ENCODE data around the gene PTPRG. TPM values are rescaled to one million over a fixed set of nuclear protein-coding genes. Genes with fewer than 3 reads are reported as not detected.

Gene PTPRG
- total RNA-seq, 1 experiment from 2014 or later: 11.7 TPM

DNA sequence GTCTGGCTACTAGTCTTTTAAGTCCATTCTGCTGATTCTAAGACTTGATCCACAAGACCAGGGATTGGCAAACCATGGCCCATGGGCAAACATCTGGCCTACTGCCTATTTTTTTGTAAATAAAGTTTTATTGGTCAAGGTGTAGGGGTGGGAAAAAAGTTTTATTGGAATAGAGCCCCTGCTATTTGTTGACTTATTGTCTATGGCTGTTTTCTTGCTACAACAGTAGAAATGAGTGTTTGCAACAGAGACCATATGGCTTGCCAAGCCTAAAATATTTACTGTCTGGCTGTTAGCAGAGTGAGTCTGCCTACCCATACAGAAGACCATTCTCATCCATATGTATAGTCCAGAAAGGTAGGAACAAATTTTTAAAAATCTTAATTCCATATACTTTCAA lies 106.4 kb downstream of the PTPRG start:
- ChIA-PET POLR2A (ENCODE audit: low non-redundant PET) (no interaction called here), CTCF (no interaction called here)
- Histone ChIP-seq H3K9me3 (ENCODE audit: low read depth, low read length, poor library complexity, severe bottlenecking) (no peaks in the 10 kb centered on the region), H3K36me3 (ENCODE audit: insufficient read depth, low read length, poor library complexity, severe bottlenecking) (no peaks in the 10 kb centered on the region), H3K27ac (ENCODE audit: low read depth, low read length, poor library complexity, severe bottlenecking) (no peak overlapping the region), H3K4me3 (ENCODE audit: low read depth, low read length, poor library complexity, severe bottlenecking) (no peak overlapping the region), H3K4me1 (ENCODE audit: insufficient read depth, low read length, poor library complexity, severe bottlenecking) (peaks cover 39% of the 10 kb centered on the region), H3K27me3 (replicated peaks; ENCODE audit: insufficient read depth, low read depth, low read length, poor library complexity) (no peaks in the 10 kb centered on the region)
- BruUV-seq (replicated peaks): no TSS peak
- intact Hi-C loops (cut with micrococcal nuclease; ENCODE audit: unreplicated experiment): no loop called here
- no peak for TF ChIP-seq EZH2 (IDR thresholded peaks at IDR 0.05; ENCODE audit: borderline replicate concordance, low read depth, low read length, poor library complexity, severe bottlenecking)
- TF ChIP-seq, protein P1, sequence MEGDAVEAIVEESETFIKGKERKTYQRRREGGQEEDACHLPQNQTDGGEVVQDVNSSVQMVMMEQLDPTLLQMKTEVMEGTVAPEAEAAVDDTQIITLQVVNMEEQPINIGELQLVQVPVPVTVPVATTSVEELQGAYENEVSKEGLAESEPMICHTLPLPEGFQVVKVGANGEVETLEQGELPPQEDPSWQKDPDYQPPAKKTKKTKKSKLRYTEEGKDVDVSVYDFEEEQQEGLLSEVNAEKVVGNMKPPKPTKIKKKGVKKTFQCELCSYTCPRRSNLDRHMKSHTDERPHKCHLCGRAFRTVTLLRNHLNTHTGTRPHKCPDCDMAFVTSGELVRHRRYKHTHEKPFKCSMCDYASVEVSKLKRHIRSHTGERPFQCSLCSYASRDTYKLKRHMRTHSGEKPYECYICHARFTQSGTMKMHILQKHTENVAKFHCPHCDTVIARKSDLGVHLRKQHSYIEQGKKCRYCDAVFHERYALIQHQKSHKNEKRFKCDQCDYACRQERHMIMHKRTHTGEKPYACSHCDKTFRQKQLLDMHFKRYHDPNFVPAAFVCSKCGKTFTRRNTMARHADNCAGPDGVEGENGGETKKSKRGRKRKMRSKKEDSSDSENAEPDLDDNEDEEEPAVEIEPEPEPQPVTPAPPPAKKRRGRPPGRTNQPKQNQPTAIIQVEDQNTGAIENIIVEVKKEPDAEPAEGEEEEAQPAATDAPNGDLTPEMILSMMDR (conservative IDR thresholded peaks at IDR 0.05; ENCODE audit: low read depth, low read length): no peak
- no peak for DNase-seq (ENCODE audit: low spot score)

DNA sequence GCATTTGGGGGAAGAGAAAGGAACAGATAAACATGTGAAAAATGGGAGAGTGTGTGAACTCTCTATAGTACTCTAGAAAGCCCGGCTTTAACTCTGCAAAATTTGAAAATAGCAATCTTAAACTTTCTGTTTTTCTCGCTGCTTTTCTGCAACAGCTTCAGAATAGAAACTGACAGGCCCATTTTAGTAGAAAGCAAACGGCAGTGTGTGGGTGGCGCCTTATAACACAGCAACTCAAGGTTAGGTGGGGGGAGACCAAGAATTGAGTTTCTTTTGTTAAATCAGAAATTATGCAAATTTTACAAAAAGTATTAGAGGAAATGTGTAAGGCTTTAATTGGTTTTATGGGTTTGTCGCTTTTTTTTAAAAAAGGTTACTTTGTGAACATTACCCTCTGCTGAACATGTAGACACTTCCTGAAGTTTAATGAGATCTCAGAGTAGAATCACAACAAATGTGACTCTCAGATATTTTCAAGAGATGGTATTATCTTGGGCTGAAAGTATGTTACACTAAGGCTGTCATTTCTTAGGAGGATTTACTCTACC lies 107.0 kb downstream of the PTPRG start:
- no peak overlapping the region for H3K27ac ChIP-seq (ENCODE audit: low read depth, low read length, poor library complexity, severe bottlenecking)
- peak; percentile 66 for DNase-seq (ENCODE audit: low spot score)
- no peaks in the 10 kb centered on the region for H3K9me3 ChIP-seq (ENCODE audit: low read depth, low read length, poor library complexity, severe bottlenecking)
- H3K4me1 ChIP-seq (ENCODE audit: insufficient read depth, low read length, poor library complexity, severe bottlenecking): peaks cover 39% of the 10 kb centered on the region
- H3K36me3 ChIP-seq (ENCODE audit: insufficient read depth, low read length, poor library complexity, severe bottlenecking): no peaks in the 10 kb centered on the region
- H3K27me3 ChIP-seq (replicated peaks; ENCODE audit: insufficient read depth, low read depth, low read length, poor library complexity): no peaks in the 10 kb centered on the region
- intact Hi-C loops (cut with micrococcal nuclease; ENCODE audit: unreplicated experiment): no loop called here
- ChIA-PET CTCF (no interaction called here), POLR2A (ENCODE audit: low non-redundant PET) (no interaction called here)
- H3K4me3 ChIP-seq (ENCODE audit: low read depth, low read length, poor library complexity, severe bottlenecking): no peak overlapping the region
- TF ChIP-seq, protein P1 (conservative IDR thresholded peaks at IDR 0.05; ENCODE audit: low read depth, low read length): no peak
- no peak for TF ChIP-seq EZH2 (IDR thresholded peaks at IDR 0.05; ENCODE audit: borderline replicate concordance, low read depth, low read length, poor library complexity, severe bottlenecking)
- no TSS peak for BruUV-seq (replicated peaks)

DNA sequence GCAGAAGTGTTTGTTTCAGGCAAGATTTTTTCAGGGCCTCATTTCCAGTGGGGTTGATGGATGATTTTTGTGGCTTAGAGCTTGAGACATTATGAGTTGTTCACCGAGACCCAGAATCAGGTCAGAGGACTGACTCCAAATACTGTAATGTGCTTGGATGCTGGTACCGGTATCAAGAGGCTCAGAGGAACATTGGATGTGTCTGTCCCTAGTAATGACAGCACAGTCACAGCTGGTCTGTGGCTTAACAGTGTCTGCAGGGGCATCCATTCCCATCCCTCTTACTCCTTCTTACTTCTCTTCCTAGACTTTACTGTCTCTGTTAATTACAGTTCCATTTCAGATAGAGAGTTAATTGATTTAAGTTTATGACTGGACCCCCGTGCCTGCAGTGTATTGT lies 107.8 kb downstream of the PTPRG start:
- intact Hi-C loops (cut with micrococcal nuclease; ENCODE audit: unreplicated experiment): no loop called here
- CTCF ChIA-PET: no interaction called here
- POLR2A ChIA-PET (ENCODE audit: low non-redundant PET): no interaction called here

More for the DNA sequence above, 107.8 kb downstream of the PTPRG start:
- Histone ChIP-seq H3K36me3 (ENCODE audit: insufficient read depth, low read length, poor library complexity, severe bottlenecking) (no peaks in the 10 kb centered on the region), H3K27me3 (replicated peaks; ENCODE audit: insufficient read depth, low read depth, low read length, poor library complexity) (no peaks in the 10 kb centered on the region), H3K9me3 (ENCODE audit: low read depth, low read length, poor library complexity, severe bottlenecking) (no peaks in the 10 kb centered on the region), H3K4me1 (ENCODE audit: insufficient read depth, low read length, poor library complexity, severe bottlenecking) (peaks cover 38% of the 10 kb centered on the region), H3K4me3 (ENCODE audit: low read depth, low read length, poor library complexity, severe bottlenecking) (no peak overlapping the region), H3K27ac (ENCODE audit: low read depth, low read length, poor library complexity, severe bottlenecking) (no peak overlapping the region)
- TF ChIP-seq, protein P1 (conservative IDR thresholded peaks at IDR 0.05; ENCODE audit: low read depth, low read length): no peak
- no peak for TF ChIP-seq EZH2 (IDR thresholded peaks at IDR 0.05; ENCODE audit: borderline replicate concordance, low read depth, low read length, poor library complexity, severe bottlenecking)
- DNase-seq (ENCODE audit: low spot score): no peak
- BruUV-seq (replicated peaks): no TSS peak
